H1 (cell line): ENCODE results near the gene CCDC12. TPM values are rescaled to one million over a fixed set of nuclear protein-coding genes. Genes with fewer than 3 reads are reported as not detected.

ENCODE experiments used
- HDAC6 ChIP-seq: IDR thresholded peaks from one replicate; pipeline ENCODE4 v1.7.1; 2012; ENCODE audit warnings: low read depth, mild to moderate bottlenecking, inconsistent platforms, low read length, moderate library complexity
- POLR2A ChIP-seq, 2 experiments: IDR thresholded peaks; 1 replicate in 1 of 2; 2 replicates in 1 of 2; pipeline ENCODE4 v1.6.1; 2011; ENCODE audit warnings: low read depth in 2 of 2, low read length in 2 of 2, mild to moderate bottlenecking in 2 of 2; ENCODE audit errors: control extremely low read depth in 1 of 2
- POLR2AphosphoS5 ChIP-seq: IDR thresholded peaks from 2 replicates; pipeline ENCODE4 v1.6.1; 2011; ENCODE audit warnings: low read depth, low read length
- polyA plus RNA-seq, 7 experiments: library from polyadenylated mRNA; depleted of rRNA in 3 of 7; stranded (reverse) in 5 of 7; unstranded in 2 of 7; fragments of >200 nt in 5 of 7; fragments of 200-250 nt in 2 of 7; gene quantifications; 1 replicate in 5 of 7; 2 replicates in 1 of 7; 4 replicates in 1 of 7; pipeline versions ENCODE4 v1.2.1 to v1.2.3, GENCODE V29; 2011 to 2013; ENCODE audit warnings: missing spikeins in 2 of 7, mixed read lengths in 2 of 7
- total RNA-seq: library from RNA; stranded (reverse); fragmentation: NEBNext Ultra II Directional; extraction: Animal tissue kit (Norgen Biotek cat#: 25700); gene quantifications from 2 replicates; pipeline ENCODE4 v1.2.1, GENCODE V29; 2021

CCDC12 gene
- total and polyA plus RNA-seq, 2 of the 8 experiments (the other 6 are each of a cell fraction or from before 2014, with no cell fraction given), result 29.5 to 41.3 TPM

- TF ChIP-seq HDAC6, result no peak
- no peak for TF ChIP-seq POLR2AphosphoS5
- TF ChIP-seq POLR2A (IDR thresholded peaks at IDR 0.05; ENCODE audit: control extremely low read depth in 1 of 2, low read depth in 2 of 2, low read length in 2 of 2), result no peak
- TF ChIP-seq, all 59 proteins: peak for 0
These were observed 30.5 kb upstream of the CCDC12 start (continued) for GRCh38 chr3:47007001-47007400.
